ENCODE measurements around the gene PARD3B. TPM values are rescaled to one million over a fixed set of nuclear protein-coding genes. Genes with fewer than 3 reads are reported as not detected.

PARD3B gene
- total RNA-seq, 1 experiment from 2014 or later, result 2.0 TPM

DNA sequence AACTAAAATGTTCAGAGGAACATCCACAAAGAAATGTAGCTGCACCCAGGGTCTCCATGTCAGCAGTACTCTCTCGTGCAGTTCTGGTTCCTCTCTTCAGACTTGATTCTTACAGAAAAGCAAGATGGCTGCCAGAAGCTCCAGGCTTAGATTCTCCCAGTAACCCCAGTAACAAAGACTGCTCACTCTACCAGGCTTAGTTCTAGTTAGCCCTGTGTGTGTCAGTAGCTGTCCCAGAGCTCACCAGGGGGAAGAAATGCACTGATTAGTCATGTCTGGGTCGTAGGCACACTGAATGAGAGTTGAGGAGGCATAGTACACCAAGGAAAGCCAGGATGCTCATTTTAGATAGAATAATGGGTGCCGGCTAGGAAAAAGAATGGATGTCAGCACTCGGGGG is 742.0 kb downstream of the PARD3B start:
- no peak for ATAC-seq
- Histone ChIP-seq H3K4me1 (ENCODE audit: control insufficient read depth in 1 of 2, insufficient read depth in 2 of 2, low read length in 2 of 2) (no peaks in the 10 kb centered on the region), H3K9me2 (ENCODE audit: insufficient read depth) (no peaks in the 10 kb centered on the region), H4K20me1 (ENCODE audit: insufficient read depth) (no peaks in the 10 kb centered on the region), H3K9me3 (ENCODE audit: control insufficient read depth in 1 of 2, insufficient read depth in 1 of 2, low read depth in 1 of 2, low read length in 2 of 2) (no peaks in the 10 kb centered on the region), H3K9ac (ENCODE audit: low read length) (no peak overlapping the region), H3K36me3 (ENCODE audit: control insufficient read depth in 1 of 2, insufficient read depth in 2 of 2, low read length in 2 of 2) (no peaks in the 10 kb centered on the region), H3K4me2 (ENCODE audit: low read length) (no peak overlapping the region), H3K79me2 (ENCODE audit: insufficient read depth, low read length) (no peaks in the 10 kb centered on the region), H3K27ac (ENCODE audit: low read depth, low read length) (no peak overlapping the region), H3K4me3 (replicated peaks in 1 of 2; ENCODE audit: low read depth in 1 of 2, low read length in 2 of 2) (no peak overlapping the region), H2AFZ (ENCODE audit: low read depth, low read length, poor library complexity, severe bottlenecking) (no peak overlapping the region), H3K27me3 (ENCODE audit: insufficient read depth, low read length) (no peaks in the 10 kb centered on the region)
- DNase-seq (ENCODE audit: low read depth, low spot score), result no peak
- CTCF ChIA-PET, result no interaction called here
- BruUV-seq (replicated peaks), result no TSS peak
- POLR2A ChIA-PET, result no interaction called here
- intact Hi-C loops (cut with micrococcal nuclease), result no loop called here
- TF ChIP-seq FOSL1 (IDR thresholded peaks at IDR 0.05; ENCODE audit: low read depth), result no peak
- no peak for TF ChIP-seq CEBPB (IDR thresholded peaks at IDR 0.05; ENCODE audit: low read depth)
- no peak for TF ChIP-seq EZH2phosphoT487 (IDR thresholded peaks at IDR 0.05; ENCODE audit: borderline replicate concordance)
- no peak for TF ChIP-seq EZH2 (IDR thresholded peaks at IDR 0.05)
- no peak for TF ChIP-seq SIN3A (IDR thresholded peaks at IDR 0.05; ENCODE audit: low read depth)
- TF ChIP-seq EGR1 (IDR thresholded peaks at IDR 0.05; ENCODE audit: low read depth), result no peak
- no peak for TF ChIP-seq SRF (IDR thresholded peaks at IDR 0.05; ENCODE audit: low read depth)
- TF ChIP-seq ELF1 (IDR thresholded peaks at IDR 0.05; ENCODE audit: borderline replicate concordance, low read depth), result no peak
- no peak for TF ChIP-seq RAD21 (IDR thresholded peaks at IDR 0.05; ENCODE audit: low read depth)
- no peak for TF ChIP-seq ATF3 (IDR thresholded peaks at IDR 0.05)
- TF ChIP-seq POLR2A (IDR thresholded peaks at IDR 0.05; ENCODE audit: borderline replicate concordance, extremely low read depth, insufficient read depth, insufficient read length), result no peak
- no peak for TF ChIP-seq REST (IDR thresholded peaks at IDR 0.05; ENCODE audit: low read depth)
- no peak for TF ChIP-seq SP1 (IDR thresholded peaks at IDR 0.05; ENCODE audit: low read depth)
- TF ChIP-seq ZFX (IDR thresholded peaks at IDR 0.05), result no peak
- no peak for TF ChIP-seq MAX (IDR thresholded peaks at IDR 0.05)
- RAD21 ChIA-PET (ENCODE audit: low non-redundant PET in 1 of 2, low total read pairs in 2 of 2, uncharacterized antibody in 2 of 2, unreplicated experiment in 2 of 2), result no interaction called here
